Astrocyte of the spinal cord (primary cell): ENCODE results near the gene CARF.
"Not testable (repeated sequence)": the region's sequence is repeated elsewhere in the genome, so short reads cannot be mapped to it uniquely, and the experiment has no call there.

ENCODE experiments used
- DNase-seq: peaks from one replicate; pipeline ENCODE4 v3.0.0; 2011; ENCODE audit warnings: low read depth, low spot score
- H3K4me3 ChIP-seq: 2 replicates; pipeline ENCODE4 v1.5.1; 2011; ENCODE audit warnings: low read depth, mild to moderate bottlenecking, low read length, moderate library complexity
- CTCF ChIP-seq: IDR thresholded peaks from 2 replicates; pipeline ENCODE4 v1.5.1; 2012; ENCODE audit warnings: low read depth, mild to moderate bottlenecking, low read length, inconsistent platforms
- in situ Hi-C: cut with HindIII; loops from 2 replicates; pipeline ENCODE4 v1.10.0; 2017; ENCODE audit warnings: low sequenced_read_pairs

CARF gene

DNA sequence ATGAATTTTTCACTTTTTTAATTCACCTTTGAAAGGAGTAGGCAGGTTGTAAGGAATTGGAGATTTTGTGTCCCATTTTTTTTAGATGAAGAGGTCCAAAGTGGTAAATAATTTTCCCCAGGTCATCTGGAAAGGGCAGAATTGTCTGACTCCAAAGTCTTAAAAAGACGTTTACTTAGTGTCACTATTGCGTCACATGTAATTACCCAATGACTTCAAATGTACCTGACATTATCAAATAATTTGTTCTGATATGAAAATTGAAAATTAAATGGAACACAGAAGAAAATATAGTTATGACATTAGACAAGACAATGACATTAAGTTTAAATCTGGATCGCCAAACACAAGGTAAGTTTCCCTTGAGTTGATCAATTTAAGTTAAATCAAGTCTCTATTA is 78.4 kb downstream of the CARF start:
- no peak overlapping the region for H3K4me3 ChIP-seq
- TF ChIP-seq CTCF, result no peak
- DNase-seq, result no peak
- in situ Hi-C loops, result no loop called here

- H3K4me3 ChIP-seq, in situ Hi-C loops, DNase-seq: not testable (repeated sequence)
These were observed 85.0 kb downstream of the CARF start for GRCh38 chr2:202997113-202997512.

DNA sequence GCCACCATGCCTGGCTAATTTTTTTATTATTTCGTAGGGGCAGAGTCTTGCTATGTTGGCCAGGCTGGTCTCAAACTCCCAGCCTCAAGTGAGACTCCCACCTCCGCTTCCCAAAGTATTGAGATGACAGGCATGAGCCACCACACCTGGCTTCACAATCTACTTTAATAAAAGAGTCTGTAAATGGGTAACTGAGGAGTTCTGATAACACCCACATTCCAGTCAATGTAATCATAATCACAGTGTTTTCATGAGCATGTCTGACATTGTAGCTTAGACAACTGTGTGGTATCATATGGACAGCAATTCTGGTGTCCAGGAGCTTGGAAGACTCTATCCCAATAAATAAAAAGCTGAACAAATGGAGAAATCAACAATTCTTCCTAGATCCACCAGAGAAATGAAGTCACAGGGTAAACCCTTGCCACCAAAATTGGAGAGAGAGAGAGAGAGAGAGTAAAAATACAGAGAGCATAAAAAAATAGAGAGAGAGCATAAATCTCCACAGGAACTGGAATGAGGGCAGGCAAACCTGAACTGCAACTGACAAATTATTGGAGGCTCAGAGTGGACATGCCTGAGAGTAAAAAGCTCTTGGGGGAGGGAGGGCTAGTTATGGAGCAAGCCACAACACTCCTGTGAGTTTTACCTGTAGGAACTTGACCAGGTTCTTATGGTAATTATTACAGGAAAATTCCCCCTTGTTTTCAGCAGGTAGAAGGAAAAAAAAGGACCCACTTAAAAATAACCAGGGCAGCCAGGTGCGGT is 90.2 kb downstream of the CARF start:
- no peak for TF ChIP-seq CTCF
- in situ Hi-C loops, result no loop called here
- no peak overlapping the region for H3K4me3 ChIP-seq
- DNase-seq, result no peak

- no peak for TF ChIP-seq CTCF
- no peak for DNase-seq
- in situ Hi-C loops, result no loop called here
- no peak overlapping the region for H3K4me3 ChIP-seq
These were observed 91.6 kb downstream of the CARF start for GRCh38 chr2:203003716-203004115.

DNA sequence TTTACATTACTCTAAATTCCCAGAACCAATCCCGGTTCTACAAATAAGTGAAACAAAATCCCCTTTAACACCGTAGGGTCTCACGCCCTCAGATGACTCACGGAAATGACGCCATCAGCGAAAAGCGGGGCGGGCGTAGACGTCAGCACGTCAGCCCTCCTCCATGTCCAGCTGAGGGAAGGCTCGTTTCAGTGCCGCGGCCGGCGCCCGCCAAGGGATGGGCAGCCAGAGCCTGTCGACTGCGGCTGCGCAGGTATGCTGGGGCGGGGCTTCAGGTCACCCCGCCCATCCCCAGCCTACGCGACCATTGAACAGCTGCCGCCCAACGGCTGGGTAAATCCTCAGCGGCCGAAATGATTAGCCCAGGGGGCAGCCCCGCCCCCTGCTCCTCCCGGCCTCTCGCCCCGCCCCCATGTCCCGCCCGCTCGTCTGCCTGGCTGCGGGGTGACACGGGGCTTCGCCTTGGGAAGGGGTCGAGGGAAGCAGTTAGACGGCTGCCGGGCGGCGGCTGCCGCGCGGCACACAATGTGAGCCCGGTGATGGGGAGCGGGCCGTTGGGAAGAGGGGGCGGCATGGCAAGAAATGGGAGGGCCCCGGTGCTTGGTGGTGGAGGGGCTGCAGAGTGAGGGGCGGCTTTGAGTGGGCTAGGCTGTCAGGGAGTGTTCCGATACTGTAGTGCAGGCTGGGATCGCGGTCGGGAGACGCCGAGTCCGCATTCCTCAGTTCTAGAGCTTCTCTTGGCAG is 102.6 kb downstream of the CARF start, which contains the start of gene NBEAL1:
Gene NBEAL1 (plus strand): TSS at position 420 of the 744 bp plus-strand sequence. CDS start 1,510 bp downstream, outside the sequence.
- in situ Hi-C loops, result no loop called here
- peak; percentile 100 for DNase-seq
- peak within 1 kb of the TSS; percentile 78 for H3K4me3 ChIP-seq
- TF ChIP-seq CTCF, result no peak

- H3K4me3 ChIP-seq, result peak overlapping the region; percentile 33
These were observed 104.6 kb downstream of the CARF start for GRCh38 chr2:203016716-203017115.

More at GRCh38 chr2:203016716-203017115, 104.6 kb downstream of the CARF start:
- no peak for DNase-seq
- TF ChIP-seq CTCF, result no peak
- in situ Hi-C loops, result no loop called here
